Camera-type eye (tissue), 1 donor: ENCODE results near the gene KLHL41. TPM values are rescaled to one million over a fixed set of nuclear protein-coding genes. Genes with fewer than 3 reads are reported as not detected.

Experiments
- total RNA-seq: library from RNA; depleted of rRNA; stranded (reverse); fragments of >200 nt; gene quantifications from one replicate; pipeline ENCODE4 v1.2.3, GENCODE V29; 2014

Gene KLHL41
- total RNA-seq, result 209 TPM

DNA sequence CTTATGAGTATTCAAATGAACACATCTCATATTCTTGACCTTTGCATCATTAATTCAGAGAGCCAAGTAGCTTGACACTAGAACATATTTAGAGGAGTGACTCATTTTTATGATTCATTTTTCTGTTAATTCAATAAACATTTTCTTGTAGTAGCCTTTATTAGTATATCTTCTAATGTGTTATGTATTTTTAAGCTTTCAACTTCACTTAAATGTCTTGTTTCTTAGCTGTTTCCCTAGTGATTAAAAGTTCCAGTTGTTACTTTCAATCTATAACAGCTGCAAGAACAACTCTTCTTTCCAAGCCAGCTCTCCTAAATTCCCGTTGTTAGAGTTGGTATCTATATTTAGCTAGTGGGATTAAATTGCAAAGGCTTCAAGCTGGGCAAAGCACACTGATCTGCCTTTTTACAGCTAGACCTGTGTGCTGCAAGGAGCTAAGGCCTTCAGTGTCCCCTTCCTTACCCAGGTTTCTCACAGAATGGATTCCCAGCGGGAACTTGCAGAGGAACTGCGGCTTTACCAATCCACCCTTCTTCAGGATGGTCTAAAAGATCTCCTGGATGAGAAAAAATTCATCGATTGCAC, at the start of gene KLHL41:
Gene KLHL41 (plus strand): TSS at position 405 of the 588 bp plus-strand sequence. CDS start 77 bp downstream, at position 482.

GRCh38 chr2:169479257-169480078, 30.0 kb upstream of the KLHL41 start, which contains the start of gene BBS5:
BBS5 (plus strand) TSS chr2:169479494; CDS start chr2:169479554, 60 bp downstream.

GRCh38 chr2:169573160-169573973, 63.9 kb downstream of the KLHL41 start, which contains the start of gene FASTKD1:
FASTKD1 (minus strand) TSS chr2:169573865; CDS start chr2:169572029, 1,836 bp downstream.

Other genes with a start within 250 kb of the KLHL41 start
- gene LRP2, start 147.2 kb upstream of the KLHL41 start, total RNA-seq, result 88.0 TPM
- gene BBS5, start 30.2 kb upstream of the KLHL41 start, total RNA-seq, result 33.8 TPM
- 51.5 TPM for gene FASTKD1, start 64.2 kb downstream of the KLHL41 start, total RNA-seq
- gene PPIG, start 74.6 kb downstream of the KLHL41 start, total RNA-seq, result 68.1 TPM
- 1.2 TPM for gene CFAP210, start 184.7 kb downstream of the KLHL41 start, total RNA-seq
- gene PHOSPHO2, start 184.8 kb downstream of the KLHL41 start, total RNA-seq, result 19.4 TPM
- 62.1 TPM for gene KLHL23, start 224.1 kb downstream of the KLHL41 start, total RNA-seq